ENCODE data around the gene SRSF3. TPM values are rescaled to one million over a fixed set of nuclear protein-coding genes. Genes with fewer than 3 reads are reported as not detected.
A peak's percentile ranks its signal among the peaks of the same experiment; 100 is the strongest.

Gene SRSF3
- polyA plus RNA-seq, 2 of the 4 experiments (the other 2 are of a cell fraction), result 629 to 652 TPM

- DNase-seq (ENCODE audit: low read depth in 1 of 2, low spot score in 1 of 2) (no peak), FAIRE-seq (no peak), ATAC-seq (no peak)
- Histone ChIP-seq H3K4me1 (peaks cover 25% of the 10 kb centered on the region), H3K4me3 (no peak overlapping the region), H3K27ac (peak overlapping the region; percentile 41 to 49; a peak in 3 of 6 replicates), H3K4me2 (peak overlapping the region; percentile 27; the same call in 1 of the 3 replicates), H3K9me3 (no peaks in the 10 kb centered on the region)
- ChIA-PET CTCF (interaction anchor here (0.9 to 5.8 kb wide), 16 partner anchors 8 to 133 kb away, joined by 3 to 92 read pairs (median 8); partner anchors contain the start of gene CDKN1A), POLR2A (interaction anchor here (1.6 kb wide), 1 partner anchor 54 kb away, joined by 13 read pairs; the partner anchor contains the start of gene CDKN1A)
- 68% methylated on average over 4 of the region's 5 CpGs for WGBS (ENCODE audit: missing lambda C conversion rate)
- no peak for TF ChIP-seq HMGXB4 (CRISPR knock-in tag; IDR thresholded peaks at IDR 0.05; ENCODE audit: borderline replicate concordance)
- TF ChIP-seq, protein P1, sequence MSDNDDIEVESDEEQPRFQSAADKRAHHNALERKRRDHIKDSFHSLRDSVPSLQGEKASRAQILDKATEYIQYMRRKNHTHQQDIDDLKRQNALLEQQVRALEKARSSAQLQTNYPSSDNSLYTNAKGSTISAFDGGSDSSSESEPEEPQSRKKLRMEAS (IDR thresholded peaks at IDR 0.05), result no peak
- TF ChIP-seq BHLHE40 (IDR thresholded peaks at IDR 0.05; ENCODE audit: low read depth, low read length), result no peak
- no peak for TF ChIP-seq HEYL (CRISPR knock-in tag; IDR thresholded peaks at IDR 0.05)
- TF ChIP-seq USF2 (IDR thresholded peaks at IDR 0.05), result no peak
- TF ChIP-seq NPAS2 (CRISPR knock-in tag; IDR thresholded peaks at IDR 0.05; ENCODE audit: borderline replicate concordance), result no peak
- TF ChIP-seq RAD21 (conservative IDR thresholded peaks at IDR 0.05 in 1 of 2, IDR thresholded peaks at IDR 0.05 in 1 of 2), result no peak
- TF ChIP-seq EHMT2 (IDR thresholded peaks at IDR 0.05; ENCODE audit: low read depth), result no peak
- no peak for TF ChIP-seq RFX5 (IDR thresholded peaks at IDR 0.05)
- TF ChIP-seq RCOR1 (IDR thresholded peaks at IDR 0.05; ENCODE audit: low read depth, low read length), result no peak
- no peak for TF ChIP-seq JUNB (IDR thresholded peaks at IDR 0.05)
- TF ChIP-seq HOXB5 (CRISPR knock-in tag; IDR thresholded peaks at IDR 0.05), result no peak
- no peak for TF ChIP-seq CHD4 (IDR thresholded peaks at IDR 0.05; ENCODE audit: borderline replicate concordance)
- no peak for TF ChIP-seq TP53 (CRISPR knock-in tag; IDR thresholded peaks at IDR 0.05)
- TF ChIP-seq ZFP36 (IDR thresholded peaks at IDR 0.05; ENCODE audit: borderline replicate concordance, partially characterized antibody), result no peak
Observed at GRCh38 chr6:36625158-36625919, 31.2 kb downstream of the SRSF3 start.

- 89% methylated on average over 3 of the region's 3 CpGs for WGBS (ENCODE audit: missing lambda C conversion rate)
- FAIRE-seq, result no peak
- no peaks in the 10 kb centered on the region for H3K9me3 ChIP-seq
- no peak overlapping the region for H3K4me3 ChIP-seq
- no peak for DNase-seq (ENCODE audit: low read depth in 1 of 2, low spot score in 1 of 2)
- H3K4me1 ChIP-seq, result peaks cover 25% of the 10 kb centered on the region
- TF ChIP-seq RNF2 (IDR thresholded peaks at IDR 0.05; ENCODE audit: borderline replicate concordance, low read depth) (no peak), RAD21 (conservative IDR thresholded peaks at IDR 0.05 in 1 of 2, IDR thresholded peaks at IDR 0.05 in 1 of 2) (no peak), POLR2AphosphoS2 (conservative IDR thresholded peaks at IDR 0.05; ENCODE audit: low read length) (no peak), EHMT2 (IDR thresholded peaks at IDR 0.05; ENCODE audit: low read depth) (no peak), RARB (CRISPR knock-in tag; IDR thresholded peaks at IDR 0.05) (no peak), JUNB (IDR thresholded peaks at IDR 0.05) (no peak), JUN (IDR thresholded peaks at IDR 0.05) (no peak), EP300 (IDR thresholded peaks at IDR 0.05) (no peak), E2F6 (IDR thresholded peaks at IDR 0.05; ENCODE audit: borderline replicate concordance, low read depth) (no peak), EHF (CRISPR knock-in tag; IDR thresholded peaks at IDR 0.05) (no peak)
- TF ChIP-seq, protein P2, sequence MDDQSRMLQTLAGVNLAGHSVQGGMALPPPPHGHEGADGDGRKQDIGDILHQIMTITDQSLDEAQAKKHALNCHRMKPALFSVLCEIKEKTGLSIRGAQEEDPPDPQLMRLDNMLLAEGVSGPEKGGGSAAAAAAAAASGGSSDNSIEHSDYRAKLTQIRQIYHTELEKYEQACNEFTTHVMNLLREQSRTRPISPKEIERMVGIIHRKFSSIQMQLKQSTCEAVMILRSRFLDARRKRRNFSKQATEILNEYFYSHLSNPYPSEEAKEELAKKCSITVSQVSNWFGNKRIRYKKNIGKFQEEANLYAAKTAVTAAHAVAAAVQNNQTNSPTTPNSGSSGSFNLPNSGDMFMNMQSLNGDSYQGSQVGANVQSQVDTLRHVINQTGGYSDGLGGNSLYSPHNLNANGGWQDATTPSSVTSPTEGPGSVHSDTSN (IDR thresholded peaks at IDR 0.05), result no peak
- TF ChIP-seq, protein P3, sequence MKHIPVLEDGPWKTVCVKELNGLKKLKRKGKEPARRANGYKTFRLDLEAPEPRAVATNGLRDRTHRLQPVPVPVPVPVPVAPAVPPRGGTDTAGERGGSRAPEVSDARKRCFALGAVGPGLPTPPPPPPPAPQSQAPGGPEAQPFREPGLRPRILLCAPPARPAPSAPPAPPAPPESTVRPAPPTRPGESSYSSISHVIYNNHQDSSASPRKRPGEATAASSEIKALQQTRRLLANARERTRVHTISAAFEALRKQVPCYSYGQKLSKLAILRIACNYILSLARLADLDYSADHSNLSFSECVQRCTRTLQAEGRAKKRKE (CRISPR knock-in tag; IDR thresholded peaks at IDR 0.05; ENCODE audit: low read depth), result no peak
- H3K27ac ChIP-seq, result peak overlapping the region in 1 of 2 experiments; percentile 13; a peak in 1 of 6 replicates
- ChIA-PET POLR2A (no interaction called here), CTCF (interaction anchor here (1.2 to 5.8 kb wide), 5 partner anchors 10 to 132 kb away, joined by 3 to 92 read pairs (median 25); partner anchors contain the start of gene CDKN1A)
- no peak for ATAC-seq
- H3K4me2 ChIP-seq, result no peak overlapping the region
Observed at GRCh38 chr6:36626636-36627035, 32.5 kb downstream of the SRSF3 start.

Measured in A549 (cell line).